PC-3 (cell line): ENCODE measurements around the gene GP2. TPM values are rescaled to one million over a fixed set of nuclear protein-coding genes. Genes with fewer than 3 reads are reported as not detected.

Experiments used
- ATAC-seq: fragments of 200-7000 bp; cut with Tn5 transposase; 2 replicates; pipeline ENCODE4 v1.9.1; 2020; ENCODE audit warnings: mild to moderate bottlenecking, moderate library complexity
- BruUV-seq: library from RNA; stranded (reverse); fragments of 400-500 nt; replicated peaks from 2 replicates; lab custom pipeline; 2021; lab: Mats Ljungman, UMichigan
- CTCF ChIA-PET: fragments of 300-600 bp; sonication (Branson Sonifier 250); formaldehyde crosslinking; loops from one replicate; lab custom pipeline; 2022; ENCODE audit warnings: antibody characterized with exemption; lab: Charles Lee
- POLR2A ChIA-PET: fragments of 300-600 bp; sonication (Branson Sonifier 250); formaldehyde crosslinking; loops from one replicate; lab custom pipeline; 2022; ENCODE audit warnings: antibody characterized with exemption; ENCODE audit not compliant: unreplicated experiment; lab: Charles Lee
- DNase-seq: peaks from one replicate; pipeline ENCODE4 v3.0.0-alpha.2; 2015
- H2AFZ ChIP-seq: fragments of 300-600 bp; sonication (generic); 2 replicates; pipeline ENCODE4 v1.6.0; 2016; ENCODE audit warnings: antibody characterized with exemption, low read length
- H3F3A ChIP-seq: fragments of 300-600 bp; sonication (generic); one replicate; pipeline ENCODE4 v1.6.0; 2017; ENCODE audit warnings: antibody characterized with exemption, low read length, control low read depth, mild to moderate bottlenecking; ENCODE audit not compliant: unreplicated experiment
- H3K27ac ChIP-seq: fragments of 300-600 bp; sonication (generic); 2 replicates; pipeline ENCODE4 v1.5.1; 2016; ENCODE audit warnings: mild to moderate bottlenecking, low read length
- H3K27me3 ChIP-seq: fragments of 300-600 bp; sonication (generic); 2 replicates; pipeline ENCODE4 v1.6.1; 2016; ENCODE audit warnings: low read length, mixed read lengths
- H3K36me3 ChIP-seq: fragments of 300-600 bp; sonication (generic); 2 replicates; pipeline ENCODE4 v1.6.1; 2016; ENCODE audit warnings: low read depth, mixed run types, low read length, mixed read lengths
- H3K4me1 ChIP-seq: fragments of 300-600 bp; sonication (generic); 2 replicates; pipeline ENCODE4 v1.5.1; 2016; ENCODE audit warnings: low read length; ENCODE audit not compliant: insufficient read depth
- H3K4me2 ChIP-seq: fragments of 300-600 bp; sonication (generic); 2 replicates; pipeline ENCODE4 v1.6.0; 2016; ENCODE audit warnings: low read length
- H3K4me3 ChIP-seq: fragments of 300-600 bp; sonication (generic); 2 replicates; pipeline ENCODE4 v1.5.1; 2016; ENCODE audit warnings: mild to moderate bottlenecking, low read length, mixed read lengths
- H3K79me2 ChIP-seq: fragments of 300-600 bp; sonication (generic); 2 replicates; pipeline ENCODE4 v1.6.1; 2017; ENCODE audit warnings: low read length, mixed read lengths
- H3K9ac ChIP-seq: fragments of 300-600 bp; sonication (generic); 2 replicates; pipeline ENCODE4 v1.6.0; 2016; ENCODE audit warnings: mild to moderate bottlenecking, low read length
- H3K9me2 ChIP-seq: fragments of 300-600 bp; sonication (generic); replicated peaks from 2 replicates; pipeline ENCODE4 v1.6.1; 2016; ENCODE audit warnings: mixed run types, low read length, mixed read lengths
- H3K9me3 ChIP-seq: fragments of 300-600 bp; sonication (generic); 2 replicates; pipeline ENCODE4 v1.6.1; 2016; ENCODE audit warnings: low read length, mixed read lengths
- H4K20me1 ChIP-seq: fragments of 300-600 bp; sonication (generic); 2 replicates; pipeline ENCODE4 v1.6.1; 2016; ENCODE audit warnings: low read length, mixed read lengths
- EZH2 ChIP-seq: fragments of 300-600 bp; sonication (generic); IDR thresholded peaks from one replicate; pipeline ENCODE4 v1.6.1; 2017; ENCODE audit warnings: antibody characterized with exemption, mild to moderate bottlenecking, low read length; ENCODE audit not compliant: unreplicated experiment
- EZH2phosphoT487 ChIP-seq: fragments of 300-600 bp; sonication (generic); IDR thresholded peaks from 2 replicates; pipeline ENCODE4 v1.6.1; 2018; ENCODE audit warnings: mild to moderate bottlenecking, antibody characterized with exemption, low read length, borderline replicate concordance
- intact Hi-C: fragments of 100-400 bp; cut with micrococcal nuclease; formaldehyde crosslinking; loops from 2 replicates; pipeline ENCODE4 v1.9.0; 2023
- total RNA-seq: library from RNA; depleted of rRNA; stranded (reverse); fragments of >200 nt; gene quantifications from 2 replicates; pipeline ENCODE4 v1.2.3, GENCODE V29; 2014
- TF ChIP-seq, protein P1 (sequence below): fragments of 300-600 bp; sonication (generic); conservative IDR thresholded peaks from 2 replicates; pipeline ENCODE4 v1.5.1; 2017; ENCODE audit warnings: antibody characterized with exemption, low read depth, mild to moderate bottlenecking, low read length

GP2 gene
- total RNA-seq, 1 experiment from 2014 or later: not detected

- Histone ChIP-seq H3K9me2 (no peaks in the 10 kb centered on the region), H3K4me1 (no peaks in the 10 kb centered on the region), H3K79me2 (no peaks in the 10 kb centered on the region), H3K9ac (no peak overlapping the region), H3K27me3 (no peaks in the 10 kb centered on the region), H3K4me2 (no peak overlapping the region), H4K20me1 (no peaks in the 10 kb centered on the region), H2AFZ (no peak overlapping the region), H3K4me3 (no peak overlapping the region), H3K27ac (no peak overlapping the region), H3F3A (no peaks in the 10 kb centered on the region), H3K9me3 (no peaks in the 10 kb centered on the region), H3K36me3 (no peaks in the 10 kb centered on the region)
- BruUV-seq: no TSS peak
- intact Hi-C loops: no loop called here
- ChIA-PET CTCF (no interaction called here), POLR2A (no interaction called here)
- TF ChIP-seq EZH2: no peak
- no peak for TF ChIP-seq EZH2phosphoT487
- TF ChIP-seq, protein P1, sequence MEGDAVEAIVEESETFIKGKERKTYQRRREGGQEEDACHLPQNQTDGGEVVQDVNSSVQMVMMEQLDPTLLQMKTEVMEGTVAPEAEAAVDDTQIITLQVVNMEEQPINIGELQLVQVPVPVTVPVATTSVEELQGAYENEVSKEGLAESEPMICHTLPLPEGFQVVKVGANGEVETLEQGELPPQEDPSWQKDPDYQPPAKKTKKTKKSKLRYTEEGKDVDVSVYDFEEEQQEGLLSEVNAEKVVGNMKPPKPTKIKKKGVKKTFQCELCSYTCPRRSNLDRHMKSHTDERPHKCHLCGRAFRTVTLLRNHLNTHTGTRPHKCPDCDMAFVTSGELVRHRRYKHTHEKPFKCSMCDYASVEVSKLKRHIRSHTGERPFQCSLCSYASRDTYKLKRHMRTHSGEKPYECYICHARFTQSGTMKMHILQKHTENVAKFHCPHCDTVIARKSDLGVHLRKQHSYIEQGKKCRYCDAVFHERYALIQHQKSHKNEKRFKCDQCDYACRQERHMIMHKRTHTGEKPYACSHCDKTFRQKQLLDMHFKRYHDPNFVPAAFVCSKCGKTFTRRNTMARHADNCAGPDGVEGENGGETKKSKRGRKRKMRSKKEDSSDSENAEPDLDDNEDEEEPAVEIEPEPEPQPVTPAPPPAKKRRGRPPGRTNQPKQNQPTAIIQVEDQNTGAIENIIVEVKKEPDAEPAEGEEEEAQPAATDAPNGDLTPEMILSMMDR: no peak
- no peak for DNase-seq
- no peak for ATAC-seq
Measured at GRCh38 chr16:20308801-20309590, 18.3 kb downstream of the GP2 start.

- ATAC-seq (no peak), DNase-seq (no peak)
- no peak overlapping the region for H3K4me3 ChIP-seq
- H3K9ac ChIP-seq: no peak overlapping the region
- TF ChIP-seq EZH2phosphoT487 (no peak), EZH2 (no peak)
- TF ChIP-seq, protein P1: no peak
- no peaks in the 10 kb centered on the region for H3K9me2 ChIP-seq
- intact Hi-C loops: no loop called here
- no peaks in the 10 kb centered on the region for H4K20me1 ChIP-seq
- no peak overlapping the region for H3K4me2 ChIP-seq
- no peaks in the 10 kb centered on the region for H3K4me1 ChIP-seq
- no peak overlapping the region for H3K27ac ChIP-seq
- no peak overlapping the region for H2AFZ ChIP-seq
- no peaks in the 10 kb centered on the region for H3K9me3 ChIP-seq
- ChIA-PET CTCF (no interaction called here), POLR2A (no interaction called here)
- no peaks in the 10 kb centered on the region for H3F3A ChIP-seq
- H3K27me3 ChIP-seq: no peaks in the 10 kb centered on the region
- H3K79me2 ChIP-seq: no peaks in the 10 kb centered on the region
- no TSS peak for BruUV-seq
- no peaks in the 10 kb centered on the region for H3K36me3 ChIP-seq
Measured at GRCh38 chr16:20308266-20308665, 19.0 kb downstream of the GP2 start.

- no peaks in the 10 kb centered on the region for H3K9me2 ChIP-seq
- no TSS peak for BruUV-seq
- intact Hi-C loops: no loop called here
- no peak overlapping the region for H3K9ac ChIP-seq
- ATAC-seq: no peak
- H3K27me3 ChIP-seq: no peaks in the 10 kb centered on the region
- CTCF ChIA-PET: no interaction called here
- H3K27ac ChIP-seq: no peak overlapping the region
- TF ChIP-seq EZH2phosphoT487 (no peak), EZH2 (no peak)
- TF ChIP-seq, protein P1: no peak
- H3K79me2 ChIP-seq: no peaks in the 10 kb centered on the region
- H4K20me1 ChIP-seq: no peaks in the 10 kb centered on the region
- DNase-seq: no peak
- POLR2A ChIA-PET: no interaction called here
- H3K4me2 ChIP-seq: no peak overlapping the region
- H3K4me3 ChIP-seq: no peak overlapping the region
- H2AFZ ChIP-seq: no peak overlapping the region
- H3K4me1 ChIP-seq: no peaks in the 10 kb centered on the region
- no peaks in the 10 kb centered on the region for H3K9me3 ChIP-seq
- no peaks in the 10 kb centered on the region for H3F3A ChIP-seq
- no peaks in the 10 kb centered on the region for H3K36me3 ChIP-seq
Measured at GRCh38 chr16:20307791-20308190, 19.5 kb downstream of the GP2 start.
